CD8-positive, alpha-beta memory T cell (primary cell): Measurements from ENCODE around the gene CRISPLD2. TPM values are rescaled to one million over a fixed set of nuclear protein-coding genes. Genes with fewer than 3 reads are reported as not detected.
"Not testable (repeated sequence)": the region's sequence is repeated elsewhere in the genome, so short reads cannot be mapped to it uniquely, and the experiment has no call there.

ENCODE experiments used
- CTCF ChIA-PET: fragments of 350-600 bp; sonication (Branson Sonifier 250); formaldehyde crosslinking; loops from one replicate; lab custom pipeline; 2021; ENCODE audit warnings: antibody characterized with exemption; lab: Charles Lee
- POLR2A ChIA-PET: fragments of 350-600 bp; sonication (Branson Sonifier 250); formaldehyde crosslinking; loops from one replicate; lab custom pipeline; 2021; ENCODE audit warnings: antibody characterized with exemption; lab: Charles Lee
- DNase-seq, 5 donors: peaks; one replicate each; pipeline versions ENCODE4 v3.0.0 to v3.0.0-alpha.2; 2020 to 2022; ENCODE audit warnings: mixed read lengths in 1 of 5
- H3K27ac ChIP-seq: one replicate; pipeline ENCODE4 v1.7.0; 2013; ENCODE audit warnings: low read depth, mild to moderate bottlenecking, low read length, moderate library complexity
- H3K27me3 ChIP-seq: 2 replicates; pipeline ENCODE4 v1.7.0; 2013; ENCODE audit warnings: low read length, mild to moderate bottlenecking; ENCODE audit not compliant: insufficient read depth, poor library complexity, severe bottlenecking
- H3K36me3 ChIP-seq: 2 replicates; pipeline ENCODE4 v1.7.0; 2013; ENCODE audit warnings: mild to moderate bottlenecking, low read length, moderate library complexity; ENCODE audit not compliant: insufficient read depth
- H3K4me1 ChIP-seq: 2 replicates; pipeline ENCODE4 v1.7.0; 2013; ENCODE audit warnings: mild to moderate bottlenecking, low read length, moderate library complexity; ENCODE audit not compliant: insufficient read depth
- H3K4me3 ChIP-seq: 2 replicates; pipeline ENCODE4 v1.7.0; 2013; ENCODE audit warnings: mild to moderate bottlenecking, low read length
- H3K9me3 ChIP-seq: 2 replicates; pipeline ENCODE4 v1.7.0; 2013; ENCODE audit warnings: mild to moderate bottlenecking, low read length
- H3K27ac Mint-ChIP-seq, 8 donors: one replicate each; pipeline ENCODE4 v1.8.0; 2020 to 2021; ENCODE audit warnings: mixed read lengths in 8 of 8, mild to moderate bottlenecking in 6 of 8, inconsistent platforms in 3 of 8, moderate library complexity in 3 of 8
- H3K27me3 Mint-ChIP-seq, 2 donors: one replicate each; pipeline ENCODE4 v1.8.0; 2020 to 2021; ENCODE audit warnings: mixed read lengths in 2 of 2, mild to moderate bottlenecking in 1 of 2, moderate library complexity in 1 of 2
- H3K36me3 Mint-ChIP-seq, 3 donors: one replicate each; pipeline ENCODE4 v1.8.0; 2020 to 2021; ENCODE audit warnings: mixed read lengths in 3 of 3, inconsistent platforms in 1 of 3, mild to moderate bottlenecking in 1 of 3
- H3K4me1 Mint-ChIP-seq, 3 donors: one replicate each; pipeline ENCODE4 v1.8.0; 2020 to 2021; ENCODE audit warnings: mixed read lengths in 3 of 3, inconsistent platforms in 1 of 3, mild to moderate bottlenecking in 1 of 3
- H3K4me3 Mint-ChIP-seq, 7 donors: one replicate each; pipeline ENCODE4 v1.8.0; 2020 to 2021; ENCODE audit warnings: mixed read lengths in 7 of 7, mild to moderate bottlenecking in 6 of 7, moderate library complexity in 4 of 7, inconsistent platforms in 2 of 7
- H3K9me3 Mint-ChIP-seq, 5 donors: one replicate each; pipeline ENCODE4 v1.8.0; 2020 to 2022; ENCODE audit warnings: mixed read lengths in 5 of 5, mild to moderate bottlenecking in 3 of 5, moderate library complexity in 2 of 5, inconsistent platforms in 1 of 5
- polyA plus RNA-seq: library from polyadenylated mRNA; unstranded; fragments of 300-500 nt; fragmentation: Illumina TruSeq; gene quantifications from one replicate; pipeline ENCODE4 v1.2.3, GENCODE V29; 2021
- total RNA-seq, 2 experiments: library from RNA; stranded (reverse); gene quantifications; one replicate each; pipeline ENCODE4 v1.2.3, GENCODE V29; 2021

The CRISPLD2 gene
- total and polyA plus RNA-seq, 3 experiments from 2014 or later = 0.04 to 0.05 TPM; not detected in 1

GRCh38 chr16:84938616-84939015 lies 118.8 kb downstream of the CRISPLD2 start:
- H3K27ac Mint-ChIP-seq, H3K9me3 Mint-ChIP-seq, H3K9me3 ChIP-seq, H3K36me3 Mint-ChIP-seq, H3K36me3 ChIP-seq, H3K4me1 Mint-ChIP-seq, CTCF ChIA-PET, DNase-seq, H3K4me3 Mint-ChIP-seq, H3K4me3 ChIP-seq, H3K27ac ChIP-seq, H3K4me1 ChIP-seq, H3K27me3 ChIP-seq, POLR2A ChIA-PET: not testable (repeated sequence)
- peaks cover 2 to 30% of the 10 kb centered on the region in 2 donors for H3K27me3 Mint-ChIP-seq

- H3K4me1 Mint-ChIP-seq = no peaks in the 10 kb centered on the region
- POLR2A ChIA-PET = no interaction called here
These were observed 121.1 kb downstream of the CRISPLD2 start for GRCh38 chr16:84940670-84941551.

DNA sequence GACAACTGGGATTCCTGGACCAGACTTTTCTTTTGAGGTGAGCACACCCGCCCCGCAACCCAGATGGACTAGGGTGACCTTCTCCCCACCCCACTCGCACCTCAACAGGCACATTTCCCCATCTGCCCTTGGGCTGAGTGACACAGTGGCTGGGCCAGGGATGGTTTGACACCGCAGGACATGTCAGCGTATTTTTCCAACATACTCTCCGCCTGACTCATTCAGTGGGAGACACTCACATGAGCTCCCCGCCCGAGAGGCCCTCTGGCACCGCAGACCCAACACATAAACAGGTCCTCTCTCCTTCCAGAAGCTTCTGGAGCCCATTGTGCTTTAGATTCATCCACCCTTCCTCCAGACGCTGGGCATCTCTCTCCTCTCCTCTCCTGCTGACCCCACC lies 122.1 kb downstream of the CRISPLD2 start:
- Mint-ChIP-seq H3K27ac (no peak overlapping the region), H3K36me3 (no peaks in the 10 kb centered on the region)
- no peaks in the 10 kb centered on the region for H3K4me1 ChIP-seq

More at GRCh38 chr16:84940670-84941551, 121.1 kb downstream of the CRISPLD2 start:
- no peak overlapping the region for H3K4me3 ChIP-seq
- no peaks in the 10 kb centered on the region for H3K36me3 ChIP-seq
- H3K36me3 Mint-ChIP-seq = no peaks in the 10 kb centered on the region
- H3K9me3 ChIP-seq = no peaks in the 10 kb centered on the region
- H3K27ac ChIP-seq = no peak overlapping the region
- no peak for DNase-seq
- H3K4me3 Mint-ChIP-seq = no peak overlapping the region
- H3K27me3 ChIP-seq = no peaks in the 10 kb centered on the region
- H3K27me3 Mint-ChIP-seq = peaks cover 2 to 38% of the 10 kb centered on the region in 2 donors
- H3K4me1 ChIP-seq = no peaks in the 10 kb centered on the region
- CTCF ChIA-PET = interaction anchor here (1.0 kb wide), 1 partner anchor 15 kb away, joined by 3 read pairs; no protein-coding TSS in a partner anchor
- H3K9me3 Mint-ChIP-seq = no peaks in the 10 kb centered on the region
- no peak overlapping the region for H3K27ac Mint-ChIP-seq

DNA sequence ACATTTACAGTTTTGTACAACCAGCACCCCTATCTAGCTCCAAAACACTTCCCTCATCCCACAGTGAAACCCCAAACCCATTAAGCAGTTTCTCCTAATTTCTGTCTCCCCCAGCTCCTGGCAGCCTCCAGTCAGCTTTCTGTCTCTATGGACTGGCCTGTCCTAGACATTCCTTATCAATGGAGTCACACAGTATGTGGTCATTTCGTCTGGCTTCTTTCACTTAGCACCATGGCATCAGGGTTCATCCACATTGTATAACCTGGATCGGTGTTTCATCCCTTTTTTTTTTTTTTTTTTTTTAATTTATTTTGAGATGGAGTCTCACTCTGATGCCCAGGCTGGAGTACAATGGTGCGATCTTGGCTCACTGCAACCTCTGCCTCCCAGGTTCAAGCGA lies 123.0 kb downstream of the CRISPLD2 start:
- Histone ChIP-seq H3K27ac (no peak overlapping the region), H3K4me1 (no peaks in the 10 kb centered on the region), H3K4me3 (no peak overlapping the region), H3K36me3 (no peaks in the 10 kb centered on the region), H3K9me3 (no peaks in the 10 kb centered on the region), H3K27me3 (no peaks in the 10 kb centered on the region)
- POLR2A ChIA-PET = no interaction called here
- Mint-ChIP-seq H3K27ac (no peak overlapping the region), H3K27me3 (peaks cover 2 to 35% of the 10 kb centered on the region in 2 donors), H3K4me1 (no peaks in the 10 kb centered on the region), H3K36me3 (no peaks in the 10 kb centered on the region), H3K4me3 (no peak overlapping the region), H3K9me3 (no peaks in the 10 kb centered on the region)
- DNase-seq = no peak
- CTCF ChIA-PET = interaction anchor here (1.3 kb wide), 1 partner anchor 9 kb away, joined by 6 read pairs; no protein-coding TSS in a partner anchor

More for the DNA sequence above, 122.1 kb downstream of the CRISPLD2 start:
- ChIA-PET CTCF (interaction anchor here (1.0 kb wide), 1 partner anchor 16 kb away, joined by 3 read pairs; no protein-coding TSS in a partner anchor), POLR2A (no interaction called here)
- DNase-seq = no peak
- H3K4me3 Mint-ChIP-seq = no peak overlapping the region
- H3K4me1 Mint-ChIP-seq = no peaks in the 10 kb centered on the region
- Histone ChIP-seq H3K9me3 (no peaks in the 10 kb centered on the region), H3K27ac (no peak overlapping the region), H3K4me3 (no peak overlapping the region), H3K36me3 (no peaks in the 10 kb centered on the region), H3K27me3 (no peaks in the 10 kb centered on the region)
- no peaks in the 10 kb centered on the region for H3K9me3 Mint-ChIP-seq
- peaks cover 2 to 38% of the 10 kb centered on the region in 2 donors for H3K27me3 Mint-ChIP-seq

DNA sequence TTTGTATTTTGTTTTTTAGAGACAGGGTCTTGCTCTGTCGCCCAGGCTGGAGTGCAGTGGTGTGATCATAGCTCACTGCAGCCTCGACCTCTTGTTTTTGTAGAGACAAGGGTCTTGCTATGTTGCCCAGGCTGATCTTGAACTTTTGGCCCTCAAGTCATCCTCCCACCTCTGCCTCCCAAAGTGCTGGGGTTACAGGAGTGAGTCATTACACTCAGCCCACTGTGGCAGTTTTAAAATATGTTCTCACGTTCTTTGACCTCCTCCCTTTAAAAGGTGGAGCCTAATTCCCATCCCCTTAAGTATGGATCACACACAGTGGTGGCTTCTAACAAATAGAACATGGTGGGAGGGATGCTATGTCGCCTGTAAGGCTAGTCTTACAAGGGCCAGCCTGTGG lies 123.8 kb downstream of the CRISPLD2 start:
- no peaks in the 10 kb centered on the region for H3K4me1 ChIP-seq
- H3K27ac ChIP-seq = no peak overlapping the region
- no peak for DNase-seq
- Mint-ChIP-seq H3K36me3 (no peaks in the 10 kb centered on the region), H3K4me1 (peaks cover 0 to 2% (median 0%) of the 10 kb centered on the region in 3 donors), H3K27me3 (peaks cover 2 to 33% of the 10 kb centered on the region in 2 donors), H3K27ac (no peak overlapping the region), H3K4me3 (no peak overlapping the region), H3K9me3 (no peaks in the 10 kb centered on the region)
- POLR2A ChIA-PET = no interaction called here
- H3K27me3 ChIP-seq = no peaks in the 10 kb centered on the region
- CTCF ChIA-PET = interaction anchor here (1.3 kb wide), 1 partner anchor 9 kb away, joined by 6 read pairs; no protein-coding TSS in a partner anchor
- H3K36me3 ChIP-seq = no peaks in the 10 kb centered on the region
- no peaks in the 10 kb centered on the region for H3K9me3 ChIP-seq
- H3K4me3 ChIP-seq = no peak overlapping the region

DNA sequence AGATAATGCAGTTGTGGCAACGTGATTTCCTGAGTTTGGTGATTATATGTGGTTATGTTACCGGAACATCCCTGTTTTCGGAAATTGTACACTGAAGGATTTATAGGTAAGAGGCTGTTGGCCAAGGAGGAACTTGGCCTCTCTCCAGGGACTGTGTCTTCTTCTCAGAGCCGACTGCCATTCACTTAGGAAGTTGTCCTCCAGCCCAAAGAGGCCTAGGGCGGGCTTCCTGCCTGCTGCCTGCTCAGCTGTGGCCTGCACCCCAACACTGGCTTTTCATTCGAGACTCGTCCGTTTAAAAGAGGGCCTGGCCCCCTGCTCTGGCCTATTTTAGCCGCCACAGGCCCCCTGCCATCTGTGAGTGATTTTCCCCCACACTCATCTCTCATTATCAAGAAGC lies 127.2 kb downstream of the CRISPLD2 start:
- Histone ChIP-seq H3K27ac (no peak overlapping the region), H3K4me1 (peaks cover 9% of the 10 kb centered on the region), H3K36me3 (no peaks in the 10 kb centered on the region), H3K27me3 (no peaks in the 10 kb centered on the region), H3K9me3 (no peaks in the 10 kb centered on the region), H3K4me3 (no peak overlapping the region)
- ChIA-PET POLR2A (no interaction called here), CTCF (no interaction called here)
- no peak for DNase-seq
- H3K9me3 Mint-ChIP-seq = no peaks in the 10 kb centered on the region
- peaks cover 0 to 16% of the 10 kb centered on the region in 2 donors for H3K27me3 Mint-ChIP-seq
- no peak overlapping the region for H3K27ac Mint-ChIP-seq
- H3K4me3 Mint-ChIP-seq = no peak overlapping the region
- H3K36me3 Mint-ChIP-seq = no peaks in the 10 kb centered on the region
- H3K4me1 Mint-ChIP-seq = peaks cover 0 to 4% (median 2%) of the 10 kb centered on the region in 3 donors

DNA sequence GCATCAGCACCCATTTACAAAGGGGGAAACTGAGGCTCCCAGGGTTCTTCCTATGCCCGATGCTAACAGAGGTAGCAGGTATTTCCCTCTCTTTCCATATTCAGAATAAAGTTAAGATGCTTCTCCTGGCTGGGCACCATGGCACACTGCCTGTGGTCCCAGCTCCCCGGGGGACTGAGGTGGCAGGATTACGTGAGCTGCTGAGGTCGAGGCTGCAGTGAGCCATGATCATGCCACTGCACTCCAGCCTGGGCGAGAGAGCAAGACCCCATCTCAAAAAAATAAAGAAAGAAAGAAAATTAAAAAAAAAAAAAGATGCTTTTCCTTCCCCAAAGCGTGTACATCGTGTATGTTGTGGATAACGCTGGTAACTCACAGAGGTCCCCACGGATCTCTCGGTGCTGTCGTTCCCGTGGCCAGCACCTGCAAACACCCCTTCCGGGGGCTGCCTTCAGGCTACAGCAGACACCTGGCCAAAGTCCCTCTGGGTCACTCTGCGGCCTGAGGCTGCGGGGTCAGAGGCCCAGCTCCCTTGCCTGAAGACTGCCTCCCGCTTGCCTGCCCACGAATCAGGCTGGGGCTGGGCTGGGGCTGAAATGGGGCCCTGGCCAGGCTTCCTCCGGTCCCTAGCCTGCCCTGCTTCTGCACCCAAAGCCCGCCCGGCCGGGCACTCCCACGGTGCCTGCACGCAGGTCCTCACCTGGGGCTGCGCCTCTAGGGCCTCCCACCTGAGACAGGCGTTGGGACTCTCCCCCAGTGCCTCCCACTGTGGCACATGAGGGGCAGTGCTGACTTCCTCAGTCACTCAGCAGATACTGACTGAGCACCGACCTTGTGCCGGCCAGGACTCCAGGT lies 128.4 kb downstream of the CRISPLD2 start:
- Histone ChIP-seq H3K4me3 (no peak overlapping the region), H3K36me3 (no peaks in the 10 kb centered on the region), H3K27ac (no peak overlapping the region), H3K27me3 (no peaks in the 10 kb centered on the region), H3K4me1 (peaks cover 9% of the 10 kb centered on the region), H3K9me3 (no peaks in the 10 kb centered on the region)
- H3K9me3 Mint-ChIP-seq = no peaks in the 10 kb centered on the region
- peaks cover 0 to 12% of the 10 kb centered on the region in 2 donors for H3K27me3 Mint-ChIP-seq
- no peak for DNase-seq
- H3K36me3 Mint-ChIP-seq = no peaks in the 10 kb centered on the region
- ChIA-PET CTCF (no interaction called here), POLR2A (no interaction called here)
- no peak overlapping the region for H3K27ac Mint-ChIP-seq
- H3K4me3 Mint-ChIP-seq = no peak overlapping the region
- H3K4me1 Mint-ChIP-seq = peaks cover 0 to 8% (median 2%) of the 10 kb centered on the region in 3 donors
